H1 (cell line): ENCODE data around the gene LHFPL6. TPM values are rescaled to one million over a fixed set of nuclear protein-coding genes. Genes with fewer than 3 reads are reported as not detected.

ENCODE experiments used
- CTCF ChIA-PET: fragments of 300-600 bp; sonication (Branson Sonifier 250); formaldehyde crosslinking; loops from one replicate; lab custom pipeline; 2021; ENCODE audit not compliant: partially characterized antibody; lab: Charles Lee
- POLR2A ChIA-PET: fragments of 300-600 bp; sonication (Branson Sonifier 250); formaldehyde crosslinking; loops from one replicate; lab custom pipeline; 2021; ENCODE audit warnings: inconsistent platforms; ENCODE audit not compliant: partially characterized antibody; lab: Charles Lee
- DNase-seq, 2 experiments: peaks; one replicate each; pipeline versions ENCODE4 v3.0.0 to v3.0.0-alpha.2; 2010 to 2022; ENCODE audit warnings: low spot score in 2 of 2, low read depth in 1 of 2, mixed read lengths in 1 of 2
- FAIRE-seq: peaks from 2 replicates; lab custom pipeline; 2011; peaks lifted over from hg19 to GRCh38; lab: Jason Lieb, UNC
- H2AFZ ChIP-seq: 2 replicates; pipeline ENCODE4 v1.8.1; 2012; ENCODE audit warnings: low read length, inconsistent platforms
- H2AK5ac ChIP-seq: 2 replicates; pipeline ENCODE4 v1.6.1; 2013; ENCODE audit warnings: low read depth, low read length
- H2BK120ac ChIP-seq: replicated peaks from 2 replicates; pipeline ENCODE3; 2013; ENCODE audit warnings: low read depth, low read length, inconsistent platforms
- H2BK12ac ChIP-seq: 2 replicates; pipeline ENCODE4 v1.6.1; 2013; ENCODE audit warnings: low read depth, low read length
- H2BK15ac ChIP-seq: 2 replicates; pipeline ENCODE4 v1.6.1; 2013; ENCODE audit warnings: low read length
- H2BK20ac ChIP-seq: 2 replicates; pipeline ENCODE4 v1.6.1; 2013; ENCODE audit warnings: low read length
- H2BK5ac ChIP-seq: 2 replicates; pipeline ENCODE4 v1.6.1; 2013; ENCODE audit warnings: low read depth, low read length
- H3K14ac ChIP-seq: 2 replicates; pipeline ENCODE4 v1.6.1; 2013; ENCODE audit warnings: inconsistent platforms; ENCODE audit not compliant: insufficient read length
- H3K18ac ChIP-seq: 2 replicates; pipeline ENCODE4 v1.6.1; 2013; ENCODE audit warnings: low read length; ENCODE audit errors: extremely low read depth
- H3K23ac ChIP-seq: 2 replicates; pipeline ENCODE4 v1.6.1; 2013; ENCODE audit warnings: inconsistent platforms; ENCODE audit not compliant: insufficient read length
- H3K23me2 ChIP-seq: 2 replicates; pipeline ENCODE4 v1.6.1; 2013; ENCODE audit warnings: low read depth, low read length
- H3K27ac ChIP-seq: 2 replicates; pipeline ENCODE4 v1.6.1; 2011; ENCODE audit warnings: low read depth, low read length, inconsistent platforms
- H3K27me3 ChIP-seq, 4 experiments: replicated peaks in 1 of 4; 1 replicate in 1 of 4; 2 replicates in 3 of 4; pipeline versions ENCODE4 v1.6.1 to v1.8.1; 2011 to 2013; ENCODE audit warnings: low read length in 3 of 4, mild to moderate bottlenecking in 3 of 4, inconsistent platforms in 2 of 4, mixed read lengths in 2 of 4, moderate library complexity in 1 of 4; ENCODE audit not compliant: control insufficient read depth in 3 of 4, insufficient read depth in 3 of 4; ENCODE audit errors: extremely low read depth in 1 of 4
- H3K36me3 ChIP-seq, 4 experiments: 2 replicates each; pipeline versions ENCODE4 v1.6.1 to v1.8.1; 2011 to 2013; ENCODE audit warnings: mild to moderate bottlenecking in 4 of 4, low read length in 3 of 4, moderate library complexity in 2 of 4, control low read depth in 1 of 4, inconsistent platforms in 1 of 4; ENCODE audit not compliant: insufficient read depth in 4 of 4, control insufficient read depth in 2 of 4
- H3K4ac ChIP-seq: replicated peaks from 2 replicates; pipeline ENCODE3; 2013; ENCODE audit warnings: low read length, low read depth, mixed read lengths, inconsistent platforms; ENCODE audit not compliant: insufficient read length
- H3K4me1 ChIP-seq, 4 experiments: replicated peaks in 1 of 4; 1 replicate in 1 of 4; 2 replicates in 3 of 4; pipeline versions ENCODE4 v1.6.1 to v1.8.1; 2011 to 2013; ENCODE audit warnings: low read length in 3 of 4, inconsistent platforms in 2 of 4, mixed read lengths in 1 of 4; ENCODE audit not compliant: insufficient read depth in 4 of 4, control insufficient read depth in 3 of 4
- H3K4me2 ChIP-seq, 2 experiments: 2 replicates each; pipeline versions ENCODE4 v1.6.1 to v1.8.1; 2011 to 2013; ENCODE audit warnings: low read depth in 2 of 2, low read length in 2 of 2, control low read depth in 1 of 2, inconsistent platforms in 1 of 2, mild to moderate bottlenecking in 1 of 2; ENCODE audit not compliant: insufficient read depth in 1 of 2
- H3K4me3 ChIP-seq, 4 experiments: fragments of 200-600, 300-600 bp in 1 of 4; sonication (generic), shearing (Covaris generic), sonication (Bioruptor Twin) in 1 of 4; 2 replicates each; pipeline versions ENCODE4 v1.5.1 to v1.8.1; 2011 to 2016; ENCODE audit warnings: low read length in 4 of 4, low read depth in 3 of 4, control low read depth in 2 of 4, inconsistent platforms in 2 of 4, mild to moderate bottlenecking in 2 of 4, mixed read lengths in 1 of 4, moderate library complexity in 1 of 4; ENCODE audit not compliant: insufficient read depth in 2 of 4; ENCODE audit errors: extremely low read depth in 1 of 4
- H3K56ac ChIP-seq: replicated peaks from 2 replicates; pipeline ENCODE3; 2013; ENCODE audit warnings: low read depth, mild to moderate bottlenecking, mixed read lengths, low read length, inconsistent platforms; ENCODE audit not compliant: insufficient read length
- H3K79me1 ChIP-seq: 2 replicates; pipeline ENCODE4 v1.6.1; 2013; ENCODE audit warnings: low read depth, low read length, control low read depth
- H3K79me2 ChIP-seq, 2 experiments: 2 replicates each; pipeline versions ENCODE4 v1.6.1 to v1.8.1; 2012 to 2013; ENCODE audit warnings: low read length in 2 of 2, mild to moderate bottlenecking in 2 of 2, inconsistent platforms in 1 of 2; ENCODE audit not compliant: insufficient read depth in 2 of 2, control insufficient read depth in 1 of 2
- H3K9ac ChIP-seq, 4 experiments: replicated peaks in 1 of 4; 1 replicate in 1 of 4; 2 replicates in 3 of 4; pipeline versions ENCODE4 v1.6.1 to v1.8.1; 2011 to 2013; ENCODE audit warnings: low read depth in 3 of 4, low read length in 3 of 4, control low read depth in 2 of 4, mild to moderate bottlenecking in 2 of 4, moderate library complexity in 2 of 4, inconsistent platforms in 1 of 4; ENCODE audit errors: extremely low read depth in 1 of 4
- H3K9me3 ChIP-seq, 2 experiments: 2 replicates each; pipeline versions ENCODE4 v1.6.1 to v1.8.1; 2012 to 2013; ENCODE audit warnings: mild to moderate bottlenecking in 2 of 2, moderate library complexity in 2 of 2, control low read depth in 1 of 2, inconsistent platforms in 1 of 2, low read depth in 1 of 2, low read length in 1 of 2, mixed read lengths in 1 of 2; ENCODE audit not compliant: insufficient read depth in 2 of 2
- H4K20me1 ChIP-seq, 2 experiments: replicated peaks in 1 of 2; 2 replicates each; pipeline versions ENCODE3 to v1.8.1; 2011 to 2013; ENCODE audit warnings: inconsistent platforms in 2 of 2, low read length in 2 of 2, mild to moderate bottlenecking in 1 of 2; ENCODE audit not compliant: insufficient read depth in 2 of 2, control insufficient read depth in 1 of 2
- H4K5ac ChIP-seq: 2 replicates; pipeline ENCODE4 v1.6.1; 2013; ENCODE audit warnings: low read length, low read depth, mixed read lengths, inconsistent platforms; ENCODE audit not compliant: insufficient read length
- H4K8ac ChIP-seq: 2 replicates; pipeline ENCODE4 v1.8.0; 2013; ENCODE audit warnings: mild to moderate bottlenecking, moderate library complexity, low read length, inconsistent platforms; ENCODE audit not compliant: insufficient read depth; ENCODE audit errors: extremely low read depth
- H4K91ac ChIP-seq: replicated peaks from 2 replicates; pipeline ENCODE3; 2013; ENCODE audit warnings: low read length, mixed read lengths, inconsistent platforms; ENCODE audit not compliant: insufficient read length
- CBX8 ChIP-seq: fragments of 300-800, 300-1000 bp; sonication (generic); IDR thresholded peaks from 2 replicates; pipeline ENCODE4 v1.7.1; 2016; ENCODE audit warnings: low read depth, low read length, borderline replicate concordance
- CHD1 ChIP-seq: IDR thresholded peaks from 2 replicates; pipeline ENCODE4 v1.6.1; 2012; ENCODE audit warnings: low read depth, low read length, improper control_type of control experiment
- GABPA ChIP-seq: IDR thresholded peaks from 2 replicates; pipeline ENCODE4 v1.6.1; 2011; ENCODE audit warnings: mild to moderate bottlenecking, low read length, moderate library complexity, borderline replicate concordance; ENCODE audit not compliant: insufficient read depth
- HDAC6 ChIP-seq: IDR thresholded peaks from one replicate; pipeline ENCODE4 v1.7.1; 2012; ENCODE audit warnings: low read depth, mild to moderate bottlenecking, inconsistent platforms, low read length, moderate library complexity
- KDM1A ChIP-seq: fragments of 200-600, 300-600 bp; sonication (generic); IDR thresholded peaks from 2 replicates; pipeline ENCODE4 v1.7.1; 2016; ENCODE audit warnings: mild to moderate bottlenecking, low read length, borderline replicate concordance
- POLR2AphosphoS5 ChIP-seq: IDR thresholded peaks from 2 replicates; pipeline ENCODE4 v1.6.1; 2011; ENCODE audit warnings: low read depth, low read length
- RAD21 ChIP-seq, 2 experiments: IDR thresholded peaks in 1 of 2; conservative IDR thresholded peaks in 1 of 2; 2 replicates each; pipeline ENCODE4 v1.6.1; 2011; ENCODE audit warnings: low read depth in 2 of 2, low read length in 2 of 2, improper control_type of control experiment in 1 of 2, inconsistent platforms in 1 of 2, mild to moderate bottlenecking in 1 of 2, moderate library complexity in 1 of 2
- SIN3A ChIP-seq, 2 experiments: IDR thresholded peaks in 1 of 2; conservative IDR thresholded peaks in 1 of 2; 2 replicates each; pipeline ENCODE4 v1.6.1; 2011 to 2012; ENCODE audit warnings: low read length in 2 of 2, improper control_type of control experiment in 1 of 2, low read depth in 1 of 2, mild to moderate bottlenecking in 1 of 2
- SIX5 ChIP-seq: IDR thresholded peaks from 2 replicates; pipeline ENCODE4 v1.6.1; 2011; ENCODE audit warnings: mild to moderate bottlenecking, low read depth, low read length
- SP1 ChIP-seq: IDR thresholded peaks from 2 replicates; pipeline ENCODE4 v1.6.1; 2011; ENCODE audit warnings: low read depth, low read length
- TAF1 ChIP-seq: IDR thresholded peaks from 2 replicates; pipeline ENCODE4 v1.6.1; 2011; ENCODE audit warnings: mild to moderate bottlenecking, low read depth, low read length
- TAF7 ChIP-seq: optimal IDR thresholded peaks from 2 replicates; pipeline ENCODE3; 2011; ENCODE audit warnings: low read depth, mild to moderate bottlenecking, inconsistent platforms, low read length, moderate library complexity, borderline replicate concordance
- WGBS, 2 experiments: shearing (Covaris generic) in 1 of 2; methylation state at CpG; one replicate each; pipeline versions ENCODE4 v1.1.6 to v1.1.7; 2013 to 2015; ENCODE audit warnings: low lambda C conversion rate in 2 of 2, mixed read lengths in 2 of 2, inconsistent platforms in 1 of 2, low coverage in 1 of 2, missing lambda C conversion rate in 1 of 2; ENCODE audit not compliant: insufficient replicate concordance in 2 of 2, insufficient coverage in 1 of 2, insufficient read length in 1 of 2; ENCODE audit errors: extremely low coverage in 1 of 2, missing lambda C conversion rate in 1 of 2; 5-methylcytosine and 5-hydroxymethylcytosine counted together
- polyA plus RNA-seq, 7 experiments: library from polyadenylated mRNA; depleted of rRNA in 3 of 7; stranded (reverse) in 5 of 7; unstranded in 2 of 7; fragments of >200 nt in 5 of 7; fragments of 200-250 nt in 2 of 7; gene quantifications; 1 replicate in 5 of 7; 2 replicates in 1 of 7; 4 replicates in 1 of 7; pipeline versions ENCODE4 v1.2.1 to v1.2.3, GENCODE V29; 2011 to 2013; ENCODE audit warnings: missing spikeins in 2 of 7, mixed read lengths in 2 of 7
- total RNA-seq: library from RNA; stranded (reverse); fragmentation: NEBNext Ultra II Directional; extraction: Animal tissue kit (Norgen Biotek cat#: 25700); gene quantifications from 2 replicates; pipeline ENCODE4 v1.2.1, GENCODE V29; 2021
- TF ChIP-seq, protein P1 (sequence below): IDR thresholded peaks from 2 replicates; pipeline ENCODE4 v1.6.1; 2011; ENCODE audit warnings: low read depth, mild to moderate bottlenecking, low read length; ENCODE audit not compliant: insufficient read depth

Gene LHFPL6
- total and polyA plus RNA-seq, 2 of the 8 experiments (the other 6 are each of a cell fraction or from before 2014, with no cell fraction given): 7.6 to 17.0 TPM

- no peaks in the 10 kb centered on the region; a peak in 1 of 8 replicates for H3K36me3 ChIP-seq
- H3K4ac ChIP-seq: no peak overlapping the region
- no peaks in the 10 kb centered on the region for H3K23me2 ChIP-seq
- H3K23ac ChIP-seq: no peak overlapping the region
- H4K8ac ChIP-seq: no peak overlapping the region
- H4K91ac ChIP-seq: no peak overlapping the region
- H4K5ac ChIP-seq: no peak overlapping the region
- no peak overlapping the region for H3K27ac ChIP-seq
- H4K20me1 ChIP-seq: no peaks in the 10 kb centered on the region
- no peak overlapping the region for H2BK5ac ChIP-seq
- no peak overlapping the region for H2BK12ac ChIP-seq
- TF ChIP-seq POLR2AphosphoS5 (no peak), KDM1A (no peak), SP1 (no peak), RAD21 (IDR thresholded peaks at IDR 0.05 in 1 of 2, conservative IDR thresholded peaks at IDR 0.05 in 1 of 2; ENCODE audit: low read depth in 2 of 2, low read length in 2 of 2) (no peak), HDAC6 (no peak), SIX5 (no peak), TAF7 (no peak), SIN3A (conservative IDR thresholded peaks at IDR 0.05 in 1 of 2, IDR thresholded peaks at IDR 0.05 in 1 of 2; ENCODE audit: low read depth in 1 of 2, low read length in 2 of 2) (no peak), TAF1 (no peak), CBX8 (no peak), CHD1 (no peak), GABPA (no peak)
- TF ChIP-seq, protein P1, sequence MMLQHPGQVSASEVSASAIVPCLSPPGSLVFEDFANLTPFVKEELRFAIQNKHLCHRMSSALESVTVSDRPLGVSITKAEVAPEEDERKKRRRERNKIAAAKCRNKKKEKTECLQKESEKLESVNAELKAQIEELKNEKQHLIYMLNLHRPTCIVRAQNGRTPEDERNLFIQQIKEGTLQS: no peak
- TF ChIP-seq, all 59 proteins: peak for 0
- Histone ChIP-seq H3K79me2 (no peaks in the 10 kb centered on the region), H2BK15ac (no peak overlapping the region), H3K4me1 (no peaks in the 10 kb centered on the region), H3K56ac (no peak overlapping the region), H3K14ac (no peak overlapping the region), H2BK120ac (no peak overlapping the region), H3K79me1 (no peaks in the 10 kb centered on the region), H2BK20ac (no peak overlapping the region), H3K4me2 (no peak overlapping the region), H3K4me3 (no peak overlapping the region), H2AFZ (no peak overlapping the region), H3K27me3 (no peaks in the 10 kb centered on the region), H3K18ac (no peak overlapping the region), H3K9me3 (no peaks in the 10 kb centered on the region), H3K9ac (no peak overlapping the region), H2AK5ac (no peak overlapping the region)
- POLR2A ChIA-PET: no interaction called here
- CTCF ChIA-PET: interaction anchor here (1.0 to 1.2 kb wide), 2 partner anchors 91 to 107 kb away, joined by 3 to 5 read pairs; no protein-coding TSS in a partner anchor
- no peak for DNase-seq
- 94% methylated on average over 4 of the region's 4 CpGs; no CpG with 5 or more reads in 1 of the 2 experiments for WGBS, 2 experiments
- FAIRE-seq: no peak
These were observed 81.3 kb downstream of the LHFPL6 start for GRCh38 chr13:39521701-39522100.
